ENCODE results near the gene CAMK4. TPM values are rescaled to one million over a fixed set of nuclear protein-coding genes. Genes with fewer than 3 reads are reported as not detected.
"Not testable (repeated sequence)": the region's sequence is repeated elsewhere in the genome, so short reads cannot be mapped to it uniquely, and the experiment has no call there.

The CAMK4 gene
- total RNA-seq, 1 donor from 2014 or later, result 0.72 TPM

DNA sequence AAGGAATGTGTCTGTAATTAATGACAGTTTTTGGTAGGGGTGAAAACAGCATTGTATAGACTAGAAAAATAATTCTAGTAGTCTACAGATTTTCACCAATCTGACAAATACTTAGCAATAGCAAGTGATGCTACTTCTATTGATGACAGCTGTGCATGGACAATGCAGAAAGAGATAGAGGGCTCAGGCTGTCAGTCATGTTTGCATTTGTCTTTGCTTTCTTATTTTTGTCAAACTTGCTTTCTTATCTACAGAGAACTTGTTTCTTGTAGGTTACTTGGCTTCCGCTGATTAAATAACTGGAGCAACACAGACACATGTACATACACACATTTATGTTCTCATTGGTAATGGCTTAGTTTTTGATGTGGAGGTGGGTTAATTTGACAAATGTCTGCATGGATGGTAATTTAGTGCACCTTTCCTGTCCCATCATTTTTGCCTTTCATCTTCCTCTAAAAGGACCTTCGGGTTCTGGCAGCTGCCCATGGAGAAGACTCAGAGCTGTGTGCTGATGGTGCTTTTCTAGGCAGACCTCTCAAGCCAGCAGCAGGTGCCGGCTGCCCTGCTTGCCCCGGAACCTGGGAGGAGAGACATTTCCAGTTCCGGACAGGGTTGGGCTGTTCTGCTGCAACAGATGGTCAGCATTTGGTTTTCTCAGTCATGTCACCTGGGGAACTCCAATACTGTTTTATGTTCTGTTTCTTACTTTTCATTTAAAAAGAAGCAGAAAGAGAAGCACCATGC, 28.8 kb downstream of the CAMK4 start:
- TF ChIP-seq, protein P1, sequence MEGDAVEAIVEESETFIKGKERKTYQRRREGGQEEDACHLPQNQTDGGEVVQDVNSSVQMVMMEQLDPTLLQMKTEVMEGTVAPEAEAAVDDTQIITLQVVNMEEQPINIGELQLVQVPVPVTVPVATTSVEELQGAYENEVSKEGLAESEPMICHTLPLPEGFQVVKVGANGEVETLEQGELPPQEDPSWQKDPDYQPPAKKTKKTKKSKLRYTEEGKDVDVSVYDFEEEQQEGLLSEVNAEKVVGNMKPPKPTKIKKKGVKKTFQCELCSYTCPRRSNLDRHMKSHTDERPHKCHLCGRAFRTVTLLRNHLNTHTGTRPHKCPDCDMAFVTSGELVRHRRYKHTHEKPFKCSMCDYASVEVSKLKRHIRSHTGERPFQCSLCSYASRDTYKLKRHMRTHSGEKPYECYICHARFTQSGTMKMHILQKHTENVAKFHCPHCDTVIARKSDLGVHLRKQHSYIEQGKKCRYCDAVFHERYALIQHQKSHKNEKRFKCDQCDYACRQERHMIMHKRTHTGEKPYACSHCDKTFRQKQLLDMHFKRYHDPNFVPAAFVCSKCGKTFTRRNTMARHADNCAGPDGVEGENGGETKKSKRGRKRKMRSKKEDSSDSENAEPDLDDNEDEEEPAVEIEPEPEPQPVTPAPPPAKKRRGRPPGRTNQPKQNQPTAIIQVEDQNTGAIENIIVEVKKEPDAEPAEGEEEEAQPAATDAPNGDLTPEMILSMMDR (IDR thresholded peaks at IDR 0.05), result no peak
- H3K27me3 Mint-ChIP-seq (ENCODE audit: low read depth), result peaks cover 25% of the 10 kb centered on the region
- no peaks in the 10 kb centered on the region for H3K4me1 Mint-ChIP-seq (ENCODE audit: low read depth)
- no peak overlapping the region for H3K27ac Mint-ChIP-seq (ENCODE audit: unreplicated experiment)
- no peak overlapping the region for H3K4me3 Mint-ChIP-seq (ENCODE audit: unreplicated experiment)
- no peak for DNase-seq (ENCODE audit: low spot score)
- peaks cover 7% of the 10 kb centered on the region for H3K9me3 Mint-ChIP-seq (ENCODE audit: low read depth)
- H3K36me3 Mint-ChIP-seq (ENCODE audit: low read depth), result peaks cover 2% of the 10 kb centered on the region

GRCh38 chr5:111254613-111255012, 30.4 kb downstream of the CAMK4 start:
- no peak for DNase-seq (ENCODE audit: low spot score)
- TF ChIP-seq, protein P1 (IDR thresholded peaks at IDR 0.05), result no peak
- peaks cover 7% of the 10 kb centered on the region for H3K9me3 Mint-ChIP-seq (ENCODE audit: low read depth)
- H3K27me3 Mint-ChIP-seq (ENCODE audit: low read depth), result peaks cover 18% of the 10 kb centered on the region
- no peak overlapping the region for H3K4me3 Mint-ChIP-seq (ENCODE audit: unreplicated experiment)
- H3K36me3 Mint-ChIP-seq (ENCODE audit: low read depth), result peaks cover 2% of the 10 kb centered on the region
- H3K27ac Mint-ChIP-seq (ENCODE audit: unreplicated experiment), result no peak overlapping the region
- H3K4me1 Mint-ChIP-seq (ENCODE audit: low read depth), result no peaks in the 10 kb centered on the region

- Mint-ChIP-seq H3K27me3 (ENCODE audit: low read depth) (peaks cover 18% of the 10 kb centered on the region), H3K4me3 (ENCODE audit: unreplicated experiment) (no peak overlapping the region), H3K4me1 (ENCODE audit: low read depth) (no peaks in the 10 kb centered on the region), H3K27ac (ENCODE audit: unreplicated experiment) (no peak overlapping the region), H3K9me3 (ENCODE audit: low read depth) (peaks cover 7% of the 10 kb centered on the region), H3K36me3 (ENCODE audit: low read depth) (peaks cover 2% of the 10 kb centered on the region)
- TF ChIP-seq, protein P1 (IDR thresholded peaks at IDR 0.05), result no peak
- DNase-seq (ENCODE audit: low spot score), result no peak
Observed at GRCh38 chr5:111255169-111255568, 31.0 kb downstream of the CAMK4 start.

GRCh38 chr5:111256128-111256527, 31.9 kb downstream of the CAMK4 start:
- peaks cover 7% of the 10 kb centered on the region for H3K9me3 Mint-ChIP-seq (ENCODE audit: low read depth)
- peaks cover 13% of the 10 kb centered on the region for H3K27me3 Mint-ChIP-seq (ENCODE audit: low read depth)
- TF ChIP-seq, protein P1 (IDR thresholded peaks at IDR 0.05), result no peak
- H3K27ac Mint-ChIP-seq (ENCODE audit: unreplicated experiment), result no peak overlapping the region
- H3K4me3 Mint-ChIP-seq (ENCODE audit: unreplicated experiment), result no peak overlapping the region
- H3K4me1 Mint-ChIP-seq (ENCODE audit: low read depth), result no peaks in the 10 kb centered on the region
- H3K36me3 Mint-ChIP-seq (ENCODE audit: low read depth), result peaks cover 2% of the 10 kb centered on the region
- DNase-seq (ENCODE audit: low spot score), result no peak

GRCh38 chr5:111257610-111258009, 33.4 kb downstream of the CAMK4 start:
- not testable (repeated sequence) for H3K27me3 Mint-ChIP-seq (ENCODE audit: low read depth); DNase-seq (ENCODE audit: low spot score); H3K4me3 Mint-ChIP-seq (ENCODE audit: unreplicated experiment); H3K27ac Mint-ChIP-seq (ENCODE audit: unreplicated experiment); H3K4me1 Mint-ChIP-seq (ENCODE audit: low read depth); H3K9me3 Mint-ChIP-seq (ENCODE audit: low read depth); H3K36me3 Mint-ChIP-seq (ENCODE audit: low read depth)

DNA sequence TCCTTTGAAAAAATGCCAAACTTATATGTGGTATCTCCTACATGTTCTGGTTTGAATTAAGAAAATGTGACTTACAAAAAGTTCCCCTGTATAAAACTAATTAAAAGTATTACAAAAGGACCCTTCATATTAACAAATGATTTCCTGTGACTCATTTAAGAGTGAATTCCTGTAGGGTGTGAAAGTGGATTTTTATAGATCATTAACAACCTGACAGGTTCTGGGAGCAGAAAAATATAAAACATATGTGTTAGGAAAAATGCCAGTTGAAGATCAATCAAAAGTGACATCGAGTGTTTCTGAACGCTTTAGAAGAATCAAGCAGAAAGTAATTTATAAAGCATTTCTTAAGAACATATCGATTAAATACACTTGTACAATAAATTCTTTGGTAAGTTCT, 35.5 kb downstream of the CAMK4 start:
- Mint-ChIP-seq H3K27ac (ENCODE audit: unreplicated experiment) (no peak overlapping the region), H3K9me3 (ENCODE audit: low read depth) (peaks cover 7% of the 10 kb centered on the region), H3K4me3 (ENCODE audit: unreplicated experiment) (no peak overlapping the region), H3K36me3 (ENCODE audit: low read depth) (peaks cover 2% of the 10 kb centered on the region), H3K27me3 (ENCODE audit: low read depth) (peaks cover 6% of the 10 kb centered on the region), H3K4me1 (ENCODE audit: low read depth) (no peaks in the 10 kb centered on the region)
- TF ChIP-seq, protein P1 (IDR thresholded peaks at IDR 0.05), result no peak
- no peak for DNase-seq (ENCODE audit: low spot score)

Measured in chondrocyte (in vitro differentiated cells).